GM12878 (cell line): Measurements from ENCODE around the gene EXOC4. TPM values are rescaled to one million over a fixed set of nuclear protein-coding genes. Genes with fewer than 3 reads are reported as not detected.

Source experiments
- ATAC-seq: fragments of 200-7000 bp; cut with Tn5 transposase; 3 replicates; pipeline ENCODE4 v1.9.1; 2020; ENCODE audit warnings: mild to moderate bottlenecking, moderate library complexity
- BruUV-seq: library from RNA; stranded (reverse); fragments of 400-500 nt; replicated peaks from 2 replicates; lab custom pipeline; 2021; lab: Mats Ljungman, UMichigan
- CTCF ChIA-PET: fragments of 300-600 bp; sonication (Branson Sonifier 250); formaldehyde crosslinking; extraction: SDS; loops from one replicate; lab custom pipeline; 2021; ENCODE audit warnings: inconsistent platforms; lab: Yijun Ruan, JAX
- POLR2A ChIA-PET: fragments of 350-600 bp; formaldehyde crosslinking; extraction: SDS; loops from one replicate; lab custom pipeline; 2021; ENCODE audit warnings: inconsistent platforms; lab: Charles Lee
- RAD21 ChIA-PET: fragments of 300-600 bp; sonication (Branson Sonifier 250); formaldehyde crosslinking; loops from one replicate; lab custom pipeline; 2023; ENCODE audit warnings: antibody characterized with exemption; ENCODE audit not compliant: unreplicated experiment; lab: Charles Lee
- SMC1A ChIA-PET: fragments of 300-600 bp; sonication (Branson Sonifier 250); formaldehyde crosslinking; loops from one replicate; lab custom pipeline; 2023; ENCODE audit not compliant: unreplicated experiment, uncharacterized antibody; lab: Charles Lee
- DNase-seq: peaks from one replicate; pipeline ENCODE4 v3.0.0-alpha.2; 2011; ENCODE audit warnings: low read depth, low spot score
- FAIRE-seq: peaks from 3 replicates; lab custom pipeline; 2011; peaks lifted over from hg19 to GRCh38; lab: Jason Lieb, UNC
- H2AFZ ChIP-seq: 2 replicates; pipeline ENCODE4 v1.6.0; 2011; ENCODE audit warnings: low read depth, low read length, control low read depth; ENCODE audit not compliant: control insufficient read depth
- H3K27ac ChIP-seq: 2 replicates; pipeline ENCODE4 v1.5.1; 2011; ENCODE audit warnings: control low read depth; ENCODE audit not compliant: control insufficient read depth, insufficient read depth
- H3K27me3 ChIP-seq, 2 experiments: replicated peaks in 1 of 2; 2 replicates each; pipeline versions ENCODE4 v1.6.0 to v1.6.1; 2011; ENCODE audit warnings: low read length in 1 of 2; ENCODE audit not compliant: control insufficient read depth in 2 of 2, insufficient read depth in 2 of 2
- H3K36me3 ChIP-seq, 2 experiments: 2 replicates each; pipeline ENCODE4 v1.5.1; 2011; ENCODE audit warnings: low read length in 1 of 2; ENCODE audit not compliant: control insufficient read depth in 2 of 2, insufficient read depth in 2 of 2
- H3K4me1 ChIP-seq: 2 replicates; pipeline ENCODE4 v1.6.1; 2011; ENCODE audit warnings: mild to moderate bottlenecking, low read length, moderate library complexity, mixed read lengths; ENCODE audit not compliant: control insufficient read depth, insufficient read depth
- H3K4me2 ChIP-seq: 2 replicates; pipeline ENCODE4 v1.6.0; 2011; ENCODE audit warnings: control low read depth; ENCODE audit not compliant: control insufficient read depth, insufficient read depth
- H3K4me3 ChIP-seq: fragments of 200-600 bp; sonication (generic); 2 replicates; pipeline ENCODE4 v1.5.1; 2016
- H3K79me2 ChIP-seq: 2 replicates; pipeline ENCODE4 v1.6.0; 2011; ENCODE audit warnings: low read length; ENCODE audit not compliant: control insufficient read depth, insufficient read depth
- H3K9ac ChIP-seq: 2 replicates; pipeline ENCODE4 v1.8.0; 2011; ENCODE audit warnings: low read length, control low read depth, mixed read lengths; ENCODE audit not compliant: control insufficient read depth, insufficient read depth
- H3K9me3 ChIP-seq: replicated peaks from 3 replicates; pipeline ENCODE4 v1.5.1; 2011; ENCODE audit warnings: mild to moderate bottlenecking, low read length; ENCODE audit not compliant: control insufficient read depth, insufficient read depth
- H4K20me1 ChIP-seq: 2 replicates; pipeline ENCODE4 v1.6.0; 2011; ENCODE audit not compliant: control insufficient read depth, insufficient read depth
- E2F8 ChIP-seq: fragments of 450-650 bp; IDR thresholded peaks from 2 replicates; pipeline ENCODE4 v1.6.1; 2018; ENCODE audit warnings: mild to moderate bottlenecking, low read depth, moderate library complexity; ENCODE audit not compliant: partially characterized antibody
- KAT2A ChIP-seq: conservative IDR thresholded peaks from 2 replicates; pipeline ENCODE4 v1.6.1; 2011; ENCODE audit warnings: low read depth, low read length; ENCODE audit not compliant: control insufficient read depth
- MEF2A ChIP-seq: IDR thresholded peaks from 2 replicates; pipeline ENCODE4 v1.6.1; 2011; ENCODE audit warnings: low read depth, mild to moderate bottlenecking, low read length, moderate library complexity; ENCODE audit not compliant: insufficient read depth
- WGBS: methylation state at CpG from one replicate; pipeline ENCODE4 v1.1.6; 2016; ENCODE audit warnings: low lambda C conversion rate; ENCODE audit not compliant: insufficient replicate concordance, insufficient coverage; ENCODE audit errors: missing lambda C conversion rate; 5-methylcytosine and 5-hydroxymethylcytosine counted together
- in situ Hi-C: fragments of 300-500 bp; cut with MboI; formaldehyde crosslinking; loops from 9 replicates; pipeline ENCODE4 v1.14.3; 2018; ENCODE audit warnings: mixed read lengths
- intact Hi-C: fragments of 100-400 bp; cut with micrococcal nuclease; formaldehyde crosslinking; loops from one replicate; pipeline ENCODE4 v1.14.2; 2022; ENCODE audit not compliant: unreplicated experiment
- polyA plus RNA-seq, 11 experiments: library from polyadenylated mRNA; depleted of rRNA in 4 of 11; unstranded in 6 of 11; stranded (reverse) in 5 of 11; fragments of >200 nt; fragmentation: Nextera tagmentation in 4 of 11; fragmentation: Illumina TruSeq in 1 of 11; extraction: Ambion mirVana in 4 of 11; extraction: Trizol in 1 of 11; gene quantifications; 1 replicate in 1 of 11; 2 replicates in 10 of 11; pipeline versions ENCODE4 v1.2.1 to v1.2.3, GENCODE V29; 2011 to 2016; ENCODE audit warnings: inconsistent platforms in 2 of 11, missing spikeins in 2 of 11, low read depth in 1 of 11
- total RNA-seq, 4 experiments: library from RNA; depleted of rRNA in 3 of 4; stranded (reverse); fragments of >200 nt in 3 of 4; fragmentation: Illumina TruSeq in 1 of 4; extraction: Trizol in 1 of 4; gene quantifications; 2 replicates each; pipeline versions ENCODE4 v1.2.1 to v1.2.3, GENCODE V29; 2013 to 2021
- TF ChIP-seq, protein P1 (sequence below): fragments of 450-650 bp; IDR thresholded peaks from 2 replicates; pipeline ENCODE4 v1.6.1; 2017; ENCODE audit warnings: borderline replicate concordance
- TF ChIP-seq, protein P2 (sequence below): fragments of 450-650 bp; IDR thresholded peaks from 2 replicates; pipeline ENCODE4 v1.6.1; 2016; ENCODE audit warnings: mild to moderate bottlenecking, moderate library complexity, borderline replicate concordance

Gene EXOC4
- total and polyA plus RNA-seq, 10 of the 15 experiments (the other 5 are each of a cell fraction or from before 2014, with no cell fraction given): 13.2 to 44.5 (median 29.6) TPM

DNA sequence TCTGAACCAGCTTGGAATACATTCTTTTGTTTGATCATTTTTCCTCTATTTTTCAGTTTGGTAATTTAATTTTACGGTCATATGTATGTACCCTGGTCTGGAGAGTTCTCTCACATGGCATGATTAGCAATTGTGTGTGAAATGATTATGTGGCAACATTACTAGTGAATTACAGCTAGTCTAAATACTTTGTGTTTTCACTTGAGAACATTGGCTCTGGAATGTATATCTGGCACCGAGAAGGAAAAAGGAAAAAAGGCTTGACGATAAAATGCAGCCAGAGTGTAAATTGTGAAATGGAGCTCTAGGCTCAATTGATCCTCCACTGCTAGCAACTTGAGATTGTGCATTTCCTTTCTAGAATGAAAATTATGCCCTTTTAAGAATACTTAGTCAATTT lies 397.2 kb downstream of the EXOC4 start:
- Histone ChIP-seq H3K4me2 (no peak overlapping the region), H4K20me1 (no peaks in the 10 kb centered on the region), H3K27ac (no peak overlapping the region), H3K9ac (no peak overlapping the region), H3K9me3 (no peaks in the 10 kb centered on the region), H3K27me3 (no peaks in the 10 kb centered on the region), H3K79me2 (no peaks in the 10 kb centered on the region), H3K36me3 (no peaks in the 10 kb centered on the region), H2AFZ (no peak overlapping the region), H3K4me3 (no peak overlapping the region), H3K4me1 (no peaks in the 10 kb centered on the region)
- RAD21 ChIA-PET: interaction anchor here (0.5 kb wide), 1 partner anchor 1710 kb away, joined by 3 read pairs; no protein-coding TSS in a partner anchor
- no peak for TF ChIP-seq KAT2A
- 98% methylated on average over 3 of the region's 3 CpGs for WGBS
- in situ Hi-C loops (no loop called here), intact Hi-C loops (no loop called here)
- SMC1A ChIA-PET: interaction anchor here (0.7 to 1.4 kb wide), 3 partner anchors 12 to 1354 kb away, joined by 3 to 5 read pairs (median 3); no protein-coding TSS in a partner anchor
- CTCF ChIA-PET: interaction anchor here (1.3 kb wide), 1 partner anchor 13 kb away, joined by 3 read pairs; no protein-coding TSS in a partner anchor
- no peak for DNase-seq
- no peak for ATAC-seq
- FAIRE-seq: no peak
- POLR2A ChIA-PET: no interaction called here
- no TSS peak for BruUV-seq

GRCh38 chr7:133650487-133651300 lies 397.8 kb downstream of the EXOC4 start:
- SMC1A ChIA-PET: interaction anchor here (0.7 to 1.4 kb wide), 3 partner anchors 11 to 1353 kb away, joined by 3 to 5 read pairs (median 3); no protein-coding TSS in a partner anchor
- Histone ChIP-seq H3K9me3 (no peaks in the 10 kb centered on the region), H4K20me1 (no peaks in the 10 kb centered on the region), H3K4me2 (no peak overlapping the region), H3K27me3 (no peaks in the 10 kb centered on the region), H3K79me2 (no peaks in the 10 kb centered on the region), H3K9ac (no peak overlapping the region), H2AFZ (no peak overlapping the region), H3K36me3 (no peaks in the 10 kb centered on the region), H3K27ac (no peak overlapping the region), H3K4me1 (no peaks in the 10 kb centered on the region), H3K4me3 (no peak overlapping the region)
- CTCF ChIA-PET: interaction anchor here (1.3 kb wide), 1 partner anchor 12 kb away, joined by 3 read pairs; no protein-coding TSS in a partner anchor
- 67% methylated on average over 5 of the region's 5 CpGs for WGBS
- FAIRE-seq (no peak), ATAC-seq (no peak), DNase-seq (no peak)
- BruUV-seq: no TSS peak
- intact Hi-C loops (no loop called here), in situ Hi-C loops (no loop called here)
- RAD21 ChIA-PET: no interaction called here
- POLR2A ChIA-PET: no interaction called here
- TF ChIP-seq, protein P1, sequence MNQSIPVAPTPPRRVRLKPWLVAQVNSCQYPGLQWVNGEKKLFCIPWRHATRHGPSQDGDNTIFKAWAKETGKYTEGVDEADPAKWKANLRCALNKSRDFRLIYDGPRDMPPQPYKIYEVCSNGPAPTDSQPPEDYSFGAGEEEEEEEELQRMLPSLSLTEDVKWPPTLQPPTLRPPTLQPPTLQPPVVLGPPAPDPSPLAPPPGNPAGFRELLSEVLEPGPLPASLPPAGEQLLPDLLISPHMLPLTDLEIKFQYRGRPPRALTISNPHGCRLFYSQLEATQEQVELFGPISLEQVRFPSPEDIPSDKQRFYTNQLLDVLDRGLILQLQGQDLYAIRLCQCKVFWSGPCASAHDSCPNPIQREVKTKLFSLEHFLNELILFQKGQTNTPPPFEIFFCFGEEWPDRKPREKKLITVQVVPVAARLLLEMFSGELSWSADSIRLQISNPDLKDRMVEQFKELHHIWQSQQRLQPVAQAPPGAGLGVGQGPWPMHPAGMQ: no peak
- TF ChIP-seq, protein P2, sequence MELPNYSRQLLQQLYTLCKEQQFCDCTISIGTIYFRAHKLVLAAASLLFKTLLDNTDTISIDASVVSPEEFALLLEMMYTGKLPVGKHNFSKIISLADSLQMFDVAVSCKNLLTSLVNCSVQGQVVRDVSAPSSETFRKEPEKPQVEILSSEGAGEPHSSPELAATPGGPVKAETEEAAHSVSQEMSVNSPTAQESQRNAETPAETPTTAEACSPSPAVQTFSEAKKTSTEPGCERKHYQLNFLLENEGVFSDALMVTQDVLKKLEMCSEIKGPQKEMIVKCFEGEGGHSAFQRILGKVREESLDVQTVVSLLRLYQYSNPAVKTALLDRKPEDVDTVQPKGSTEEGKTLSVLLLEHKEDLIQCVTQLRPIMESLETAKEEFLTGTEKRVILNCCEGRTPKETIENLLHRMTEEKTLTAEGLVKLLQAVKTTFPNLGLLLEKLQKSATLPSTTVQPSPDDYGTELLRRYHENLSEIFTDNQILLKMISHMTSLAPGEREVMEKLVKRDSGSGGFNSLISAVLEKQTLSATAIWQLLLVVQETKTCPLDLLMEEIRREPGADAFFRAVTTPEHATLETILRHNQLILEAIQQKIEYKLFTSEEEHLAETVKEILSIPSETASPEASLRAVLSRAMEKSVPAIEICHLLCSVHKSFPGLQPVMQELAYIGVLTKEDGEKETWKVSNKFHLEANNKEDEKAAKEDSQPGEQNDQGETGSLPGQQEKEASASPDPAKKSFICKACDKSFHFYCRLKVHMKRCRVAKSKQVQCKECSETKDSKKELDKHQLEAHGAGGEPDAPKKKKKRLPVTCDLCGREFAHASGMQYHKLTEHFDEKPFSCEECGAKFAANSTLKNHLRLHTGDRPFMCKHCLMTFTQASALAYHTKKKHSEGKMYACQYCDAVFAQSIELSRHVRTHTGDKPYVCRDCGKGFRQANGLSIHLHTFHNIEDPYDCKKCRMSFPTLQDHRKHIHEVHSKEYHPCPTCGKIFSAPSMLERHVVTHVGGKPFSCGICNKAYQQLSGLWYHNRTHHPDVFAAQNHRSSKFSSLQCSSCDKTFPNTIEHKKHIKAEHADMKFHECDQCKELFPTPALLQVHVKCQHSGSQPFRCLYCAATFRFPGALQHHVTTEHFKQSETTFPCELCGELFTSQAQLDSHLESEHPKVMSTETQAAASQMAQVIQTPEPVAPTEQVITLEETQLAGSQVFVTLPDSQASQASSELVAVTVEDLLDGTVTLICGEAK: peak; percentile 36; the same call in 1 of the 2 replicates
- TF ChIP-seq MEF2A (no peak), E2F8 (no peak)
